Hepatocyte (in vitro differentiated cells): ENCODE data around the gene PCYT2. TPM values are rescaled to one million over a fixed set of nuclear protein-coding genes. Genes with fewer than 3 reads are reported as not detected.

Experiments used
- DNase-seq: peaks from one replicate; pipeline ENCODE4 v3.0.0-alpha.2; 2016; ENCODE audit warnings: low spot score
- H2AFZ ChIP-seq: fragments of 200-600 bp; sonication (generic); 2 replicates; pipeline ENCODE4 v1.6.0; 2016; ENCODE audit warnings: antibody characterized with exemption, mild to moderate bottlenecking
- H3K27ac ChIP-seq: fragments of 200-600 bp; sonication (generic); 2 replicates; pipeline ENCODE4 v1.5.1; 2016; ENCODE audit warnings: mild to moderate bottlenecking
- H3K27me3 ChIP-seq: fragments of 200-600 bp; sonication (generic); 2 replicates; pipeline ENCODE4 v1.6.1; 2016
- H3K36me3 ChIP-seq: fragments of 200-600 bp; sonication (generic); replicated peaks from 2 replicates; pipeline ENCODE4 v1.5.1; 2016; ENCODE audit warnings: low read depth; ENCODE audit not compliant: insufficient read depth
- H3K4me1 ChIP-seq: fragments of 200-600 bp; sonication (generic); 2 replicates; pipeline ENCODE4 v1.5.1; 2016; ENCODE audit warnings: mild to moderate bottlenecking, moderate library complexity; ENCODE audit not compliant: insufficient read depth
- H3K4me2 ChIP-seq: fragments of 200-600 bp; sonication (generic); 2 replicates; pipeline ENCODE4 v1.6.0; 2016
- H3K4me3 ChIP-seq: fragments of 200-600 bp; sonication (generic); 2 replicates; pipeline ENCODE4 v1.5.1; 2016; ENCODE audit warnings: mild to moderate bottlenecking
- H3K79me2 ChIP-seq: fragments of 200-600 bp; sonication (generic); 2 replicates; pipeline ENCODE4 v1.6.0; 2017; ENCODE audit warnings: mild to moderate bottlenecking
- H3K9me2 ChIP-seq: fragments of 200-600 bp; sonication (generic); replicated peaks from 2 replicates; pipeline ENCODE4 v1.6.0; 2017; ENCODE audit warnings: mild to moderate bottlenecking; ENCODE audit not compliant: insufficient read depth
- H3K9me3 ChIP-seq: fragments of 200-600 bp; sonication (generic); 2 replicates; pipeline ENCODE4 v1.5.1; 2016; ENCODE audit warnings: low read depth, mild to moderate bottlenecking
- H4K20me1 ChIP-seq: fragments of 200-600 bp; sonication (generic); 2 replicates; pipeline ENCODE4 v1.6.0; 2016; ENCODE audit warnings: mild to moderate bottlenecking; ENCODE audit not compliant: insufficient read depth, poor library complexity, severe bottlenecking
- CTCF ChIP-seq: fragments of 200-600 bp; sonication (generic); IDR thresholded peaks from 2 replicates; pipeline ENCODE4 v1.5.1; 2016; ENCODE audit warnings: antibody characterized with exemption, mild to moderate bottlenecking; ENCODE audit not compliant: poor library complexity
- EZH2 ChIP-seq: fragments of 200-600 bp; sonication (generic); IDR thresholded peaks from 2 replicates; pipeline ENCODE4 v1.6.1; 2016; ENCODE audit warnings: antibody characterized with exemption, mild to moderate bottlenecking, borderline replicate concordance
- EZH2phosphoT487 ChIP-seq: fragments of 200-600 bp; sonication (generic); IDR thresholded peaks from one replicate; pipeline ENCODE4 v1.6.1; 2018; ENCODE audit warnings: antibody characterized with exemption, mild to moderate bottlenecking, low read depth, moderate library complexity; ENCODE audit not compliant: unreplicated experiment, severe bottlenecking
- WGBS: methylation state at CpG from one replicate; pipeline ENCODE4 v1.1.6; 2016; ENCODE audit warnings: low lambda C conversion rate; ENCODE audit errors: missing lambda C conversion rate; 5-methylcytosine and 5-hydroxymethylcytosine counted together
- polyA plus RNA-seq: library from polyadenylated mRNA; unstranded; fragments of >200 nt; fragmentation: Nextera tagmentation; extraction: Ambion mirVana; gene quantifications from 2 replicates; pipeline ENCODE4 v1.2.1, GENCODE V29; 2016
- total RNA-seq: library from RNA; depleted of rRNA; stranded (reverse); fragments of >200 nt; gene quantifications from 2 replicates; pipeline ENCODE4 v1.2.3, GENCODE V29; 2014

PCYT2 gene
- total and polyA plus RNA-seq, 2 experiments from 2014 or later, result 84.7 to 126 TPM

GRCh38 chr17:81922566-81923301 lies 11.5 kb upstream of the PCYT2 start:
- no peaks in the 10 kb centered on the region for H3K27me3 ChIP-seq
- peak overlapping the region; percentile 83 for H3K4me2 ChIP-seq
- peaks cover 77% of the 10 kb centered on the region for H3K79me2 ChIP-seq
- TF ChIP-seq CTCF, result no peak
- TF ChIP-seq EZH2phosphoT487, result no peak
- TF ChIP-seq EZH2, result no peak
- WGBS, result 94% methylated on average over 49 of the region's 58 CpGs
- H3K27ac ChIP-seq, result peak overlapping the region; percentile 60
- H3K9me3 ChIP-seq, result no peaks in the 10 kb centered on the region
- H2AFZ ChIP-seq, result no peak overlapping the region
- peaks cover 39% of the 10 kb centered on the region for H3K4me1 ChIP-seq
- no peak for DNase-seq
- peaks cover 68% of the 10 kb centered on the region for H4K20me1 ChIP-seq
- H3K4me3 ChIP-seq, result no peak overlapping the region
- H3K36me3 ChIP-seq, result no peaks in the 10 kb centered on the region
- H3K9me2 ChIP-seq, result no peaks in the 10 kb centered on the region

GRCh38 chr17:81921996-81922565 lies 10.9 kb upstream of the PCYT2 start:
- Histone ChIP-seq H3K27ac (no peak overlapping the region), H3K4me2 (no peak overlapping the region), H3K9me3 (no peaks in the 10 kb centered on the region), H3K4me3 (no peak overlapping the region), H3K36me3 (no peaks in the 10 kb centered on the region), H3K79me2 (peaks cover 82% of the 10 kb centered on the region), H3K9me2 (no peaks in the 10 kb centered on the region), H4K20me1 (peaks cover 68% of the 10 kb centered on the region), H2AFZ (no peak overlapping the region), H3K4me1 (peaks cover 39% of the 10 kb centered on the region), H3K27me3 (no peaks in the 10 kb centered on the region)
- no peak for DNase-seq
- WGBS, result 97% methylated on average over 23 of the region's 23 CpGs
- TF ChIP-seq EZH2 (no peak), EZH2phosphoT487 (no peak), CTCF (no peak)

- H3K79me2 ChIP-seq, result peaks cover 84% of the 10 kb centered on the region
- H3K4me3 ChIP-seq, result no peak overlapping the region
- H3K36me3 ChIP-seq, result no peaks in the 10 kb centered on the region
- no peak for TF ChIP-seq EZH2
- peaks cover 68% of the 10 kb centered on the region for H4K20me1 ChIP-seq
- 97% methylated on average over 3 of the region's 3 CpGs for WGBS
- H3K27me3 ChIP-seq, result no peaks in the 10 kb centered on the region
- no peaks in the 10 kb centered on the region for H3K9me3 ChIP-seq
- H3K4me1 ChIP-seq, result peaks cover 41% of the 10 kb centered on the region
- DNase-seq, result no peak
- no peak overlapping the region for H3K27ac ChIP-seq
- no peak overlapping the region for H2AFZ ChIP-seq
- H3K4me2 ChIP-seq, result no peak overlapping the region
- no peaks in the 10 kb centered on the region for H3K9me2 ChIP-seq
Measured at GRCh38 chr17:81921537-81921862, 10.3 kb upstream of the PCYT2 start.
